ENCODE results near the gene PPIF. TPM values are rescaled to one million over a fixed set of nuclear protein-coding genes. Genes with fewer than 3 reads are reported as not detected.

PPIF gene
- total RNA-seq, 1 donor from 2014 or later, result 115 TPM

DNA sequence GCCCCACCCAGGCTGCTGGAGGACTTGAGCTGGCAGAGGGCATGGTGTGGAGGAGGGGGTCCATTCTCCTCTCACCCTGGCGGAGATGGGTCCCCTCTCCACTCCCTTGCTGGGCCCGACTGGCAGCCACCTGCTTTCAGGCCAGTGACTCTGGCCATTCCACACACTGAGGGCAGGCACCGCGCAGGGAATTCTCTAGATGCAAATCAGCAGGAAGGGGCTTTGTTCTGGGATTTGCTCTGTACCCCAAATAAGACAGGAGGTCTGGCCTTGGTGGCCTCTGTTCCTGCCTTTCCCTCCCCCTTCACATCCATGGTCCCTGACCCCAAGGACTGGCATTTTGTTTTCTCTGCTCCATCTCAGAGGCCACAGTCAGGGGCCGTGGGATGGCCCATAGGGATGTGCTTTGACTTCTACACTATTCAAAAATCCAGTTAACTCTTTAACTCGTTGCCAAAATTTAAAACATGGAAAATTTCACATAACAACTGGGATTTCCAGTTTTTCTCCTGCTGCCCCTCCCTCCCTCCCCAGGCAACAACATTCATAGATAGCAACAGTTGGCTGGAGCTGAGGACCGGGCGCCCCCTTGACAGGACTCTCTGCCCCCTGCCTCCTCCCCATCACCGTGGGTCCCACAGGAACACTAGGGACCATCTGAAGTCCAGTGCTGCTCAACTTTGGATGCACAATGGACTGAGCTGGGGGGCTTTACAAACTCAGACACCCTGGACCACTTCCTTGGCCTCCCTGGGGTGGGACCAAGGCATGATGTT is 33.9 kb downstream of the PPIF start:
- DNase-seq (ENCODE audit: low spot score), result no peak
- intact Hi-C loops (cut with DNase I), result no loop called here

DNA sequence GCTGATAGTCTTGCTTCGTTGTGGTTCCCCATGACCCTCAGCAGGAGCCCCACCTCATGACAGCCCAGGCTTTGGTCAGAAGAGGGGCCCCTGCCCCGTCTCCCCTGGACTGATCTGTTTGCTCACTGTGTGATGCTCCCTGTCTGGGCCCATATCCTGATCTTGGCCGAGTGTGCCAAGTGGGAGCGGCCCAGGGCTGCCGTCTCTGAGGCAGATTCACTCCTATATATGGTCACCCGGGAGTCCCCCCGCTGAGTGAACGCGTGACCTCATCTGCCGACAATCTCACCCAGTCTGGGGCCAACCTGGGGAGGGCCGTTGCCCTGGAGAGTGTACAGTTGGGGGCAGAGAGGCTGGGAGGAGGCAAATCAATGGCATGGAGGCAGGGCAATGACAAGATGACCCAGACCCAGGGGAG is 34.5 kb downstream of the PPIF start:
- intact Hi-C loops (cut with DNase I), result loop anchor here (2.0 kb wide), 1 partner anchor 63 kb away; the partner anchor contains the start of gene ZCCHC24
- DNase-seq (ENCODE audit: low spot score), result peak; percentile 88

- intact Hi-C loops (cut with DNase I), result loop anchor here (2.0 kb wide), 1 partner anchor 62 kb away; the partner anchor contains the start of gene ZCCHC24
- peak; percentile 71 for DNase-seq (ENCODE audit: low spot score)
Measured at GRCh38 chr10:79382491-79382941, 35.2 kb downstream of the PPIF start.

DNA sequence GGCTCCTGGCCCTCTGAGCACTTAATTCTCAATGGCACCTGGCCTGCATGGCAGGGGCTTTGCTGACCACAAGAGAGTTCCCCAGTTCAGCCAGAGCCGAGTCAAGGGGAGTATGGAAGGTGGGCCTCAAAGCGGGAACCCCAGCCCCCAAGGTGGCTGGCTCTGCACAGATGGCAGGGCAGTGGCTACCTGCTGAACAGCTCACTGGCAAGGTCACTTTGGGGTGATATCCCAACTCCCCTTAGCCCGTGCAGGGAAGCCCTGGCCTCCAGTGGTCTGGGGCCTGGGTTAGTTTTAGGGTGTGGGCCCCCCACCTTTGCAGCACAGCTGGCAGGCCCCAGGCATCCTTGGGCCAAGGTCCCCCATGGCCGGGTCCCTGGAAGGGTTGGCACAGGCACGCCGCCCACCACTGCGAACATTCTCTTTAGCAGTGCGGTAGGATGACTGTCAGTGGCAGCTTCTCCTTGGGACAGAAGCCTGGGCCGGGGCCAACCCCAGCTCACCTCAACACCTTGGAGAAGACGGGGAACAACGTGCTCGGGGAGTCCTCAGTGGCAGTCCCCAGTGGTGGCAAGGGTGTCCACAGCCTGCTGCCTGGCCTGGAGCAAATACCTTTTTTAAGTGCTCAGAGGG is 36.8 kb downstream of the PPIF start:
- intact Hi-C loops (cut with DNase I), result loop anchor here (2.0 kb wide), 1 partner anchor 61 kb away; the partner anchor contains the start of gene ZCCHC24
- DNase-seq (ENCODE audit: low spot score), result no peak

DNA sequence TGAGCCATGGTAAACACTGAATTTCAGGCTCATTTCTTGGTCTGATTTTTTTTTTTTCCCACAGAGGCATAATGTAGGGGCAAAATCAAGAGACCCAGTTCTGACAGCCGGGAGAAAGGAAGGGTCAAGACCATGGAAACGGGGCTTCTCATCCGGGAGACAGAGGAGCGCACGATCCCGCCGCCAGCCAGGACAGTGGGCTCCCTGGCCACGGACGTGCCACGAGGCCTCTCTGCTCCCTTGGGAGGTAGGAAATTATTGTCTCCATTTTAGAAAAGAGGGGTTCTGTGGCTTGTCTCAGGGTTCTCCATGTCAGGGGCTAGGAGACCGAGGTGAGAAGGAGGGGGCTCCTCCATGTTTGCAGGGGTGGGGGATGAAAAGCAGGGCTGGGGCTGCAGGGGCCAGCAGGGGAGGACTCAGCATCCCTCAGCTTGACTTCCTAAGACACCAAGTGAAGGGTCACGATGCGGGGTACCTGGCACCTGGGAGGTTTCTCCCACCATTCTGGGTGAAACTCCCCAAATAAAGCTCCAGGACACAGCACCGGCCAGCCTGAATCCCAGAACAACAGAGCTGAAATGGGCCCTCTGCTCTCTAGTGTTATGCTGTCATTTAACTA is 37.6 kb downstream of the PPIF start:
- intact Hi-C loops (cut with DNase I), result loop anchor here (5.0 kb wide), 1 partner anchor 37 kb away; no protein-coding TSS in a partner anchor
- no peak for DNase-seq (ENCODE audit: low spot score)

- intact Hi-C loops (cut with DNase I), result loop anchor here (5.0 kb wide), 1 partner anchor 37 kb away; no protein-coding TSS in a partner anchor
- no peak for DNase-seq (ENCODE audit: low spot score)
Measured at GRCh38 chr10:79385392-79385795, 38.1 kb downstream of the PPIF start.

- no peak for DNase-seq (ENCODE audit: low spot score)
- intact Hi-C loops (cut with DNase I), result loop anchor here (5.0 kb wide), 1 partner anchor 36 kb away; no protein-coding TSS in a partner anchor
Measured at GRCh38 chr10:79385804-79386531, 38.7 kb downstream of the PPIF start.

DNA sequence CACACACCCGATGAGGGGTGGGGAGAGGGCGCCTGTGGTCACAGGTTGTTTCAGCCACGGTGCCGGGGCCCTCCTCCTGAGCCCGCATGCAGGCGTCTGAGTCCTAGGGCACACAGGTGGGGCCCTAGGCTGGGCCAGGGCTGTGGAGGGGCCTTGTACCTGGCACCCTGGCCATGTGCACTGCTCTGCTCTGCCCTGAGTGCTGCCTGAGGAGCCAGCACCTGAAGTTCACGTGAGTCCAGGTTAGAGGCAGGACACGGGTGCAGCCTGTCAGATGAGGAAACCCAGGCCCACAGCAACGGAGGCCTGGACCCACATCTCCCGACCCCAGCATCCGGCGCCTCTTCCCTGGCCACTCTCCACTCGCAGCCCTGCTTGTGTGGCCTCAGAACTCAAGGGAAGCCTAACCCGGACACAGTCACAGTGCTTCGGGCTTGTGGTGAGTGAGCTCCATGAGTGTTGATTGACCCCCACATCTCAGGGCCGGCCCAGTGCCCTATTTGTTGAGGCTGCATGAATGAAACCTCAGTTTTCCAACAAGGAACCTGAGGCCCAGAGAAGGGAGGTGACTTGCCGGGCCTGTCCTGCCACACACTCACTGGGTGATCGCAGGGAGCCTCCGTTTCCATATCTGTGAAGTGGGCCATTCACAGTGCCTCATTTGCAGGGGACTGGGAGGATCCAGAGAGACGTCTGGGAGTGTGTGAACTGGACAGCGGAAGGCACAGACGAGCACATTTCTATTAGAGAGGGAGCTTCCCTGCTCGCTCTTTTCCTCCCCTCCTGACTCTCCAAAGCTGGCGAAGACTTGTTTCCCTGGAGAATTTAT is 39.6 kb downstream of the PPIF start:
- DNase-seq (ENCODE audit: low spot score), result peak; percentile 70
- intact Hi-C loops (cut with DNase I), result loop anchor here (5.0 kb wide), 1 partner anchor 35 kb away; no protein-coding TSS in a partner anchor

- intact Hi-C loops (cut with DNase I), result loop anchor here (5.0 kb wide), 1 partner anchor 35 kb away; no protein-coding TSS in a partner anchor
- no peak for DNase-seq (ENCODE audit: low spot score)
Measured at GRCh38 chr10:79387466-79387973, 40.3 kb downstream of the PPIF start.

- peak; percentile 70 for DNase-seq (ENCODE audit: low spot score)
- intact Hi-C loops (cut with DNase I), result loop anchor here (5.0 kb wide), 1 partner anchor 34 kb away; no protein-coding TSS in a partner anchor
Measured at GRCh38 chr10:79387974-79388850, 40.9 kb downstream of the PPIF start.

GRCh38 chr10:79390057-79390456 is 42.8 kb downstream of the PPIF start:
- no peak for DNase-seq (ENCODE audit: low spot score)
- intact Hi-C loops (cut with DNase I), result no loop called here

GRCh38 chr10:79390551-79391229 is 43.4 kb downstream of the PPIF start:
- intact Hi-C loops (cut with DNase I), result no loop called here
- DNase-seq (ENCODE audit: low spot score), result peak; percentile 74

GRCh38 chr10:79391231-79392019 is 44.2 kb downstream of the PPIF start:
- intact Hi-C loops (cut with DNase I), result no loop called here
- DNase-seq (ENCODE audit: low spot score), result peak; percentile 73

- intact Hi-C loops (cut with DNase I), result no loop called here
- no peak for DNase-seq (ENCODE audit: low spot score)
Measured at GRCh38 chr10:79392020-79392398, 44.7 kb downstream of the PPIF start.

- intact Hi-C loops (cut with DNase I), result no loop called here
- peak; percentile 74 for DNase-seq (ENCODE audit: low spot score)
Measured at GRCh38 chr10:79392506-79393176, 45.4 kb downstream of the PPIF start.
